AG04450 (cell line): Measurements from ENCODE around the gene CBX2. TPM values are rescaled to one million over a fixed set of nuclear protein-coding genes. Genes with fewer than 3 reads are reported as not detected.
A peak's percentile ranks its signal among the peaks of the same experiment; 100 is the strongest.

Source experiments
- CTCF ChIA-PET: fragments of 300-600, 350-600 bp; formaldehyde crosslinking; extraction: SDS; loops from one replicate; lab custom pipeline; 2022; ENCODE audit warnings: antibody characterized with exemption, inconsistent platforms; lab: Charles Lee
- POLR2A ChIA-PET: fragments of 350-600 bp; formaldehyde crosslinking; extraction: SDS; loops from one replicate; lab custom pipeline; 2021; ENCODE audit warnings: antibody characterized with exemption, inconsistent platforms; lab: Yijun Ruan, JAX
- DNase-seq: peaks from one replicate; pipeline ENCODE4 v3.0.0-alpha.2; 2011; ENCODE audit warnings: low read depth, low spot score
- H3K27ac ChIP-seq: one replicate; pipeline ENCODE4 v1.5.1; 2012; ENCODE audit warnings: low read depth, low read length, control low read depth
- H3K27me3 ChIP-seq: one replicate; pipeline ENCODE4 v1.6.0; 2012; ENCODE audit warnings: low read length; ENCODE audit not compliant: control insufficient read depth, insufficient read depth
- H3K4me3 ChIP-seq: 2 replicates; pipeline ENCODE4 v1.5.1; 2011; ENCODE audit warnings: mild to moderate bottlenecking, low read depth, low read length, control low read depth
- H3K9me3 ChIP-seq: 2 replicates; pipeline ENCODE4 v1.5.1; 2012; ENCODE audit warnings: low read length; ENCODE audit not compliant: control insufficient read depth, insufficient read depth
- polyA plus RNA-seq: library from polyadenylated mRNA; depleted of rRNA; stranded (reverse); fragments of >200 nt; gene quantifications from 2 replicates; pipeline ENCODE4 v1.2.3, GENCODE V29; 2011; rRNA removed
- TF ChIP-seq, protein P1 (sequence below): IDR thresholded peaks from 2 replicates; pipeline ENCODE4 v1.5.1; 2011; ENCODE audit warnings: low read depth, low read length, control low read depth, inconsistent platforms

Gene CBX2
- polyA plus RNA-seq, 1 experiment: 2.3 TPM

DNA sequence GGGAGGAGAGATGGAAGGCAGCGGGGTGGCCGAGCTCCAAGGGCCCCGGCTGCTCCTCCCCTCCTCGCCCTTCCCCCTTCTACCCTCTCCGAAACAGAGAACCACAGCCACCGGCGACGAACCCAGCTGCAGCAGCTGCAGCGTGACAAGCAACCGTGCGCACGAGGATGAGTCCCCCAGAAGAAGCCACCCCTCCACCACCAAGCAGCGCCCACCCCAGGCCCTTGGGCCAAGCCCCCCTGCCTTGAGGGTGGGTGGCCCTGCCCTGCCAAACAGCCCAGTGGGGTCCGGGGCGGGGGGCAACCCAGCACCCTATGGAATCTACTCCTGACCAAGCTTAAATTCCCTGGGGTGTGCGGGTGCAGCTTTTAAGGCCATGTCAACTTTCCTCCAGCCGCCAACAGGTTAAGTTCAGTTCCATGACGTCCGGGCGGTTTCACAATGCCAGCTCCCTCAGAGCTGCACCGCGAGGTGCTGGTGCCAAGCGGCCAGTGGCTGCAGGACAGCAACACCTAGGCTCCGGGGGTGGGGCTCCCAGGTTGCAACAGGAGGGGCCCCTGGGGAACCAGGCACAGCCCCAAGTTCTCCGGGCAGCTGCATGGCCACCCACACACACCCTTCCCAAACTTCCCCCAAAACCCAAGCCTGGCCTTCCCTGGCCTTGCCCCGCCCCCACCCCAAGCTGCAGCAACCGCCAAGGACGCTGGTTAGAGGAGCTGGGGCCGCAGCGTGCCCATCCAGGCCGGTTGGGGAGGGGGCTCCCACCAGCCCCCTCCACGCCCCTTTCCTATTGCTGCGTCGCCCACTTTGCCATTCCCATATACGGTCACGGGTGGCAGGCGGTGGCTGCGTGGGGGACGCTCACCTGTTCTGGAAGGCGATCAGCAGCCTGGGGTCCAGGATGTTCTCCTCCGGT is 59.3 kb downstream of the CBX2 start:
- ChIA-PET CTCF (interaction anchor here (0.8 to 1.2 kb wide), 2 partner anchors 13 to 171 kb away, joined by 3 read pairs; no protein-coding TSS in a partner anchor), POLR2A (interaction anchor here (0.6 to 0.8 kb wide), 4 partner anchors 22 to 40 kb away, joined by 3 to 4 read pairs (median 3); partner anchors contain the start of gene CBX8)
- peak overlapping the region; percentile 80 for H3K4me3 ChIP-seq
- H3K27ac ChIP-seq: peak overlapping the region; percentile 31
- peaks cover 23% of the 10 kb centered on the region for H3K27me3 ChIP-seq
- TF ChIP-seq, protein P1, sequence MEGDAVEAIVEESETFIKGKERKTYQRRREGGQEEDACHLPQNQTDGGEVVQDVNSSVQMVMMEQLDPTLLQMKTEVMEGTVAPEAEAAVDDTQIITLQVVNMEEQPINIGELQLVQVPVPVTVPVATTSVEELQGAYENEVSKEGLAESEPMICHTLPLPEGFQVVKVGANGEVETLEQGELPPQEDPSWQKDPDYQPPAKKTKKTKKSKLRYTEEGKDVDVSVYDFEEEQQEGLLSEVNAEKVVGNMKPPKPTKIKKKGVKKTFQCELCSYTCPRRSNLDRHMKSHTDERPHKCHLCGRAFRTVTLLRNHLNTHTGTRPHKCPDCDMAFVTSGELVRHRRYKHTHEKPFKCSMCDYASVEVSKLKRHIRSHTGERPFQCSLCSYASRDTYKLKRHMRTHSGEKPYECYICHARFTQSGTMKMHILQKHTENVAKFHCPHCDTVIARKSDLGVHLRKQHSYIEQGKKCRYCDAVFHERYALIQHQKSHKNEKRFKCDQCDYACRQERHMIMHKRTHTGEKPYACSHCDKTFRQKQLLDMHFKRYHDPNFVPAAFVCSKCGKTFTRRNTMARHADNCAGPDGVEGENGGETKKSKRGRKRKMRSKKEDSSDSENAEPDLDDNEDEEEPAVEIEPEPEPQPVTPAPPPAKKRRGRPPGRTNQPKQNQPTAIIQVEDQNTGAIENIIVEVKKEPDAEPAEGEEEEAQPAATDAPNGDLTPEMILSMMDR: 0 out of 2 replicates have a peak, but pooled peaks have one; percentile 8
- DNase-seq: no peak
- peaks cover 23% of the 10 kb centered on the region; the same call in 1 of the 2 replicates for H3K9me3 ChIP-seq

Other genes starting within 250 kb of the CBX2 start
- not detected in 2 replicates for gene RBFOX3, start 167.1 kb upstream of the CBX2 start, polyA plus RNA-seq
- gene ENPP7, start 47.2 kb upstream of the CBX2 start, polyA plus RNA-seq: not detected in 2 replicates
- 0.37 and 1.5 TPM in 2 replicates for gene CBX8, start 18.9 kb downstream of the CBX2 start, polyA plus RNA-seq
- gene CBX4, start 61.3 kb downstream of the CBX2 start, polyA plus RNA-seq: 6.6 and 7.6 TPM in 2 replicates